GM21423 (cell line): ENCODE results near the gene CASP7.

Experiments used
- ATAC-seq: cut with Tn5 transposase; IDR thresholded peaks from one replicate; pipeline ENCODE4 v1.9.1; 2021; ENCODE audit warnings: mild to moderate bottlenecking, moderate library complexity; ENCODE audit not compliant: unreplicated experiment

The CASP7 gene

GRCh38 chr10:113711142-113711541 is 31.4 kb downstream of the CASP7 start:
- no peak for ATAC-seq

GRCh38 chr10:113712024-113712423 is 32.3 kb downstream of the CASP7 start:
- ATAC-seq: no peak

DNA sequence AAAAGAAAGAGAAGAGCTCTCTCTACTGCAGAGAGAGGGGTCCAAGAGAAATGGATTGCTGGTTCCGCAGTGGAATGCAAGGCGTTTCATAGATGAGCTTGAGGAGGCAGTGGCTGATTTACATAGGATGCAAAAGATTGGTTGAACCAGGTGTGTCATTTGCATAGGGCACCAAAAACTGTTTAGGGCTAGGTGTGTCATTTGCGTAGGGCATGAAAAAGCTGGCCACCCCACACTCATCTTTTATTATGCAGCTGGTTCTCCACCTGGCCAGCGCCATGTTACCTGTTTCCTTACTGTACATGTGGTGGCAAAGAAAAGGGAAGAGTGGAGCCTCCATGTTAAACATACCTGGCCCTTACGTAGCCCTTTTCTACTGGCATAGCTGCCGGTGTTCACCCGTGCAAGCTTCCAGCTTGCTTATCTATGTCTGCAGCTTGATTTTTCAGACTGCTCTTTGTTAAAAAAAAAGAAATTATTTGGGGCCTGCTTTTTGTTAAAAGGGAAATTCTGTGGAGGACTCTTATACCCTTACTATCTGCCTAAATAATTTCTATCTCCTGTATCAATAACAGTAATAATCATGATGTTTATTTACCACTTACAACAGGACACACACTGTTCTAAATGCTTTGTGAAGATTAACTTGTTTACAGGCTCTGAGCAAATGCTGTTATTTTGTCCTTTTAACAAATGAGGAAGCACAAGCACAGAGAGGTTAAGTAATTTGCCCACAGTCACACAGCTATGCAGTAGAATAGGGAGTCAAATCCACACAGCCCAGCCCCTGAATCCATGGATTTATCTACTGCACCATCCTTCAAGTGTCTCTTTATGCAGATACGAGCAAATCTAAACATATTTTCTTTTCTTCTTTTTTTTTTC is 33.3 kb downstream of the CASP7 start:
- no peak for ATAC-seq

DNA sequence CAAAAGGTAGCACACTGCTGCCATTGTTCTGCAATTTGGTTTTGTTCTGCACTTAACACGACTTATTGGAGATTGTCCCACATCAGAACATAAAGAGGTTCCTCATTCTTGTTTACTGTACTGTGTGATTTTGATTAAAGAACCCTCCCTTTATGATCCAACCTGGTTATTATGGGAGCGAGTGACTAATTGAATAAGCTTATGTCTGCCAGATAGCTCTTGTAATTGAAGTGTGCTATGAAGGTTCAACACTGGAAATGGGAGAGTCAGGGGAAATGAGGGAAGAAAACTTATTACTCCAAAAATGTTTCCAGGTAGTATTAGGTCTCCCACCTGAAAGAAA is 33.9 kb downstream of the CASP7 start:
- ATAC-seq: no peak

DNA sequence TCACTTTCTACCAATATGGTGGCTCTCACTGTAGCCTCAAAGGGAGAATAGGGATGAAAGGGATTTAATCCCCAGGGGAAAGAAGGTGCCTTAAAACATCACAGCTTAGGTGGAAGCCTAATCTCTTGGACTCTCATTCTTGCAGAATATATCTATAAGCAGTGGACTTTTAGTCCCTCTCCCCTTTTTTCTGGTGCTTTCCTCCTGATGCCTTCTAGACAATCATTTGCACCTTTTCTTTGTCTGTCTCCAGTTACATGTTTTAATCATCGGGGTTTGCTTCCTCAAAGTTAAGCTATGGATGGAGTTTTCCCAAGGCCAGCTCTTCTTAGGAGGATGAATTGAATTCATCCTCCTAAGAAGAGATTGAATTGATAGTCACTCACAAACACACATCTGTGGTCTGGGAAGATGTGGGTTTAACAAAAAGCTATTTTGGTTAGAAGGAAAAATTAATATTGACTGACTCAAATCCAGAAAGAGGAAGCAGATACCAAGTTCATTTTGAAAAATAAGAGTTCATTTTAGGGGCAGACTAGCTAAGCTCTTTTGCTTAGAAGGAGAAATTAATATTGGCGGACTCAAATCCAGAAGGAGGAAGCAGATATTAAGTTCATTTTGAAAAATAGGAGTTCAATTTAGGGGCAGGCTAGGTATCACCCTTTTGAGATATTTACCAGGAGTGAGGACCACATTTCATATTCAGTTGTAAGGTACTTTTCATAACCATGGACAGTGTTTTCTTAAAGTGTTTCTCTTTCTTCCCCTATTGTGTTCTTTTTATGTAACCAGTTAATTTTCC is 36.6 kb downstream of the CASP7 start:
- ATAC-seq: no peak

DNA sequence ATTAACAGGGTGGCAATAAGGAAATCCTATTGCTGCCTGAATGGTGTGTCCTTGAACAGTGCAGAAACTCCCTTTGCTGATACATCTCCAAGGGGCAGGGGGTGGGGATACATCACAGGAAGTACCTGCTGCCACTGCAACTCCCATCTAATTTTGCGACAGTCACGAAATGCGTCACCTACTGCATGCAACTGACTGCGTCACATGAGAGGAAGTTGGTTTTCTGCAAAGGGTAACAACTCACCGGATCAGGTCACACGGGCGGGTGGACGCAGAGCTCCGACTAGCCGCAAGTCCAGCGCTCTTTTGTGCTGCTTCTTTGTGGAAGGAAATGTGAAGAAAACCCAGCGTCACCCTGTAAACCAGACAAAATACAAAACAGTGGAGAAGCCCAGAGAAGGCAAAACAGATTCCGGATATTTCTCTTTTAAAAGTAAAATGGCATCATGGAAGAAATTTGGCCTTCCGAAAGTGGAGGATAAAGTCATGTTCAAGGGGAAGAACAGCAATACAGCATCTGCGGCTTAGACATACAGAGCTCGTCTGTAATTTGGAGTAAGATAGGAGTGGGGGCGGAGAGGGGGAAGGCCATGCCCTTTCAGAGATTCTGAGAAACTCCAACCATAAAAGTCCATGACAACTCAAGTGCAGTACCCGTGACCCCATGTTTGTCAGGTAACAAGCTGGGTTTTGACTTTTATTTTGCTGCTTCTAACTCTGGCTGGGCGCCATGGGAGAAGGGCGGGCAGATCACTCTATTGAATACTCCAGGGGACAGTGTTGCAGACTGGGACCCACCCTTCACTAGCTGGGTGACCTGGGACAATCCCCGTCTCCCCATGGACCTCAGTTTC is 39.5 kb downstream of the CASP7 start:
- no peak for ATAC-seq

- no peak for ATAC-seq
Measured at GRCh38 chr10:113720386-113720785, 40.7 kb downstream of the CASP7 start.

- ATAC-seq: no peak
Measured at GRCh38 chr10:113732160-113732881, 52.6 kb downstream of the CASP7 start.

DNA sequence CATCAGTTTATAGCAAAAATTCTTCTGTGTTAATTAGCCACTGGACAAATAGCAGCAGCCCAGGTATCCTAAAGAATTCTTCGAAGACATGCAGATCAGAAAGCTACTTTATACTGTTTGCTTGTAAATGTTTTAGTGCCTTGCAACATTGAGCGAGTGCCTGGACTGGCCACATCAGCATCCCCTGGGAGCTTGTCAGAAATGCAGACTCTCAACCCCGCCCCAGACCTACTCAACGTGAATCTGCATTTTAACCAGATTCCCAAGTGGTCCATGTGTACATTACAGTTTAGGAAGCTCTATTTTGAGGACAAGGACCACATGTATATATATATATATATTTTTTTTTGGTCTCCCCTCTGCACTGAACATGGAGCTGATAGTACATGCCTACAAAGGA is 53.3 kb downstream of the CASP7 start:
- ATAC-seq: no peak

GRCh38 chr10:113733635-113734034 is 53.9 kb downstream of the CASP7 start:
- ATAC-seq: no peak

DNA sequence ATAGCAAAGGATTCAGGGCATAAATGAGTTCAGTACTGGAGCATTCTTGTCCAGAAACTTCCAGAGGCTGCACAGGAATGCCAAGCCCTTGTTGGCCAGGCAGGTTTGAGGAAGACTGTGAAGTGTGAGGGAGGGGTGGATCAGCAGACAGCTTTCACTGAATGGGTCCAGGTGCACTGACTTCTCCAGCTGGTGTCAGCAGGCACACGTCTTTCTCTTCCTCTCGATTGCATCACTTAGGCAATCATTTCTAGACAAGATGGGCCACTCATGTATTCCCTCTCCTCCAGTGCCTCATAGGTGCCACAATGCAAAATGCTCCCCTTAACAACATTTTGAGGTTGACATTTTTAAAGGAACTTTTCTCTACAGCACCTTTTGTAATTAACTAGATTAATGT is 56.2 kb downstream of the CASP7 start:
- peak; percentile 72 for ATAC-seq

GRCh38 chr10:113736576-113736975 is 56.9 kb downstream of the CASP7 start:
- no peak for ATAC-seq

DNA sequence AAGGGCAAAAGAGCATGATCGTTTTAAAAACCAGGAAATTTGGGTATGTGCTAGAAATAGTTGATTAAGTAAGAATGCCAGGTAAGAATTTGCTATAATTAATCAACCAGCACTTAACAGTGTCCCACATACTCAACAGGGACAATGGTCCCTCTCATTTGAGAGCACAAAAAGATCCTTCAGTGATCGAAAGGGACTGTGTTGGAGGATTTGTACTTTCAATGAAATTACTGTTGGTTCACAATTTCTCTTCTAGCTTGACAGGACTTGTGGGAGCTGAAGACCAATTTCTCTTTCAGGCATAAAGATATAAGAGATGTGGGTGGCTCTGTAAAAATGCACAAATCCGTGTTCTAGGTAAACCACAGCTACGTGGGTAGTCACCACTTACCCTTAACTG is 59.3 kb downstream of the CASP7 start:
- no peak for ATAC-seq

- ATAC-seq: no peak
Measured at GRCh38 chr10:113739577-113739976, 59.9 kb downstream of the CASP7 start.

DNA sequence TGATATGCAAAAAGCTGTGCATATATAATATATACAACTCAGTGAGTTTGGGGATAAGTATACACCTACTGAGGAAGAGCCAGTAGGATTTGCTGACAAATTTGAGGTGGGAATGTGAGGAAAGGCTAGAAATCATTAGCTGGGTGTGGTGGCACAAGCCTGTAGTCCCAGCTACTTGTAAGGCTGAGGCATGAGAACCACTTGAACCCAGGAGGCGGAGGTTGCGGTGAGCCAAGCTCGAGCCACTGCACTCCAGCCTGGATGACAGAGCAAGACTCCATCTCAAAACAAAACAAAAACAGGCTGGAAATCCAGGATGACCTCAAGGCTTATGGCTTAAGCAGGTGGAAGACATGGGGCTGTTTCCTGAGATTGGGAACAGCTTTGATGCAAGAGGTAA is 61.1 kb downstream of the CASP7 start:
- ATAC-seq: no peak

GRCh38 chr10:113742466-113742865 is 62.8 kb downstream of the CASP7 start:
- ATAC-seq: no peak

DNA sequence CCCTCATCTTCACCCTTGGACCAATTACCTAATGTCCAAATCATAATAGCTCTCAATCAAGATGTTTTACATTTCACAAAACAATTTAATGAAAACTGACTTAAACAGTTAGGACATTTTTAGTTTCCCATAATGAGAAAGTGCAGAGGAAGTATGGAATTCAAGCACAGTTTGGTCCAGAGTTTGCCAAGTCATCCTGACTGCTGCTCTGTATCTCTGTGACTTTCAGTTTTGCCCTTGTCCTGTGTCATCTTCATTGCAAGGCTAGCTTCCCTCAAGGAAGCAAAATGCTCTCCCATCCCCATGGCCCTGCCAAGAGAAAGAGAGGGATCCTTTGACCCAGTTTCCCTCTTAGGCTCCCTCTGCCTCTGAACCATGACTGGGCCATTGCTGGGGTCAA is 63.9 kb downstream of the CASP7 start:
- no peak for ATAC-seq

DNA sequence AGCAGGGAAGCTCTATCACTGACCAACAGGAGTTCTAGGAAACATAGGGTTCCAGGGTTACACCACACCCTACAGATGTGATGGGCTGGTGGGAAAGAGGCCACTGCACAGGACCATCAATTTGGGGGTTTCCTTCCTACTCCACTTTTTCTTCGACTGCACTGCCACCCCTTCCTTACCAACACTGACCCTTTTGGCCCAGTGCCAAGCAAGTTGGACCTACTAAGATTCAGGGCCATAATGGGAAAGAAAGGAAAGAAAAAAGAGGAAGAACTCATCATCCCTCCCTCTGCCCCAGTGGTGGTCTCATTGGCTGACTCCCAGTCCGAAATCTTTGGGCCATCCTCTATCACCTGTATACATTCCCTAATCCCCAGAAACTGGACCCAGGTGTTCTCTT is 65.7 kb downstream of the CASP7 start:
- ATAC-seq: no peak

GRCh38 chr10:113746217-113746957 is 66.7 kb downstream of the CASP7 start:
- ATAC-seq: no peak

- no peak for ATAC-seq
Measured at GRCh38 chr10:113751181-113751732, 71.5 kb downstream of the CASP7 start, which contains the start of gene PLEKHS1. TSS of gene PLEKHS1 (plus strand) at chr10:113751682. CDS start at chr10:113755278, 3,596 bp downstream.
